ENCODE results near the gene DZIP1L.
"Not testable (repeated sequence)": the region's sequence is repeated elsewhere in the genome, so short reads cannot be mapped to it uniquely, and the experiment has no call there.

The DZIP1L gene

DNA sequence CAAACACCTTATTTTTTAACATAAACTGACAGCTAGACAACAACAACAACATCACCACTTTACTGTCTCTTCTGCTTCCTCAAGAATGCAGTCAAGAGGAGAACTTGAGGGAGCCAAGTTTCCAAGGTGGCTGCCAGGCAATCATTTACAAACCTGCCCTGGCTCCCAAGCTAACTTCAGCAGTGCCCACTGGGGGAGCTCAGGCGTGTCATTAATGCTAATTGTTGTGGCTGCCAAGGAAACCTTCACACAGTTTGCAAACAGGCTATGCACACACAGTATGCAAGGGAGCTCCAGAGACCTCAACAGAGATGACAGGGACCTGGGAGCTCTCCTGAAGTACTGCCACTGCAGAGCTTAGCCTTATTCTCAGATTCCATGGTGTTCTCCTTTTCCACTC, 2.1 kb downstream of the DZIP1L start:
- no peak for DNase-seq

- DNase-seq = no peak
These were observed 3.0 kb downstream of the DZIP1L start for GRCh38 chr3:138112362-138112761.

DNA sequence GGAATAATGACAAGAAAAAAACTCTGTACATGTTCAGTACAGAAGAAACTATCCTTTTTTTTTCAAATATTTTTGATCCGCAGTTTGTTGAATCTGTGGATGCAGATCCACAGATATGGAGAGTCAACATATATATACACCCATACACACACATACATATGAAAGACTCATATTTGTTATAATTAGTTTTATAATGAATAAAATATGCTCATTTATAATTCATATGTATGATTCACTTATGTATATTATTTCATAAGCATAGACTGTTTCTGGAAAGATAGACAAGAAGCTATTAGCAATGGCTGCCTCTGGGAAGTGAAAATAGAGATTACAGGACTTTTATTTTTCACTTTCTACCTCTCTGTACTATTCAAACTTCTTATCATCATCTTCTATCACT, 9.8 kb downstream of the DZIP1L start:
- no peak for DNase-seq

- DNase-seq = no peak
These were observed 11.9 kb downstream of the DZIP1L start for GRCh38 chr3:138103466-138103865.

- DNase-seq = not testable (repeated sequence)
These were observed 14.0 kb downstream of the DZIP1L start for GRCh38 chr3:138101351-138101940.

GRCh38 chr3:138099417-138099816, 16.0 kb downstream of the DZIP1L start:
- DNase-seq = no peak

GRCh38 chr3:138097192-138098172, 17.9 kb downstream of the DZIP1L start:
- no peak for DNase-seq

- DNase-seq = no peak
These were observed 21.7 kb downstream of the DZIP1L start for GRCh38 chr3:138093721-138094120.

DNA sequence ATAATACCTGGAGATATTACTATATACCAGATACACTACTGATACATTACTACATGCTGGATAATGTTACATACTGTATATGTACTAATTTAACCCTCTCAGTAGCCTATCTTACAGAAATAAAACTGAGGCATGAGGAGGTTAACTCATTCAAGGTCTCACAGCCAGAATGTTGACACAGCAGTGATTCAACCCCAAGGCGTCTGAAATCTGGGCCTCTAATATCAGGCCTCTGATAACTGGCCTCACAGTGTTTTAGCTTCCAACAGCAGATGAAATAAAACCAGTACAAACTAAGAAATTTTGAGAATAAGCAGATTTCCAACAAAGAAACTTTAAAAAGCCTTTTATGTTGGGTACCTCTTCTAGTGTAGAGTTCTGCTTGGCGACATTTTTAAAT, 23.4 kb downstream of the DZIP1L start:
- no peak for DNase-seq

- no peak for DNase-seq
These were observed 26.3 kb downstream of the DZIP1L start for GRCh38 chr3:138089091-138089490.

GRCh38 chr3:138085745-138086144, 29.7 kb downstream of the DZIP1L start:
- not testable (repeated sequence) for DNase-seq

DNA sequence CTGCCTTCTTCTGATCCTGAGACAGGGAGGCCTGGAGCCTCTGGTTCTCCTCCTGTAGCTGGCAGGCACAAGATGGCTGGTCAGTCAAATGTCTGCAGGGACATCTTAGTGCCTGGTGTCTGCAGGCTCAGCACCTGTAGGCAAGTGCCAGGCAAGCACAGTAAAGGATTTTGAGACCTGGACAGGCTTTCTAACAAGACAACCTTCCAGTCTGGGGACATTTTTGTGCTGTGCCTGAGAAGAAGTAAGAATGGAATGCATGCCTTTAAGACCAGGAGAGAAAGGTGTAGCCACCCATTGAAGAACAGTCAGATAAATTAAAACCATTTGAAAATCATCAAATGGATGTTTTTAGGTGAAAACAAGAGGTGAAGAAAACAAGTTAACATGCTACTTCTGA, 31.2 kb downstream of the DZIP1L start:
- no peak for DNase-seq

- no peak for DNase-seq
These were observed 32.4 kb downstream of the DZIP1L start for GRCh38 chr3:138082992-138083386.

DNA sequence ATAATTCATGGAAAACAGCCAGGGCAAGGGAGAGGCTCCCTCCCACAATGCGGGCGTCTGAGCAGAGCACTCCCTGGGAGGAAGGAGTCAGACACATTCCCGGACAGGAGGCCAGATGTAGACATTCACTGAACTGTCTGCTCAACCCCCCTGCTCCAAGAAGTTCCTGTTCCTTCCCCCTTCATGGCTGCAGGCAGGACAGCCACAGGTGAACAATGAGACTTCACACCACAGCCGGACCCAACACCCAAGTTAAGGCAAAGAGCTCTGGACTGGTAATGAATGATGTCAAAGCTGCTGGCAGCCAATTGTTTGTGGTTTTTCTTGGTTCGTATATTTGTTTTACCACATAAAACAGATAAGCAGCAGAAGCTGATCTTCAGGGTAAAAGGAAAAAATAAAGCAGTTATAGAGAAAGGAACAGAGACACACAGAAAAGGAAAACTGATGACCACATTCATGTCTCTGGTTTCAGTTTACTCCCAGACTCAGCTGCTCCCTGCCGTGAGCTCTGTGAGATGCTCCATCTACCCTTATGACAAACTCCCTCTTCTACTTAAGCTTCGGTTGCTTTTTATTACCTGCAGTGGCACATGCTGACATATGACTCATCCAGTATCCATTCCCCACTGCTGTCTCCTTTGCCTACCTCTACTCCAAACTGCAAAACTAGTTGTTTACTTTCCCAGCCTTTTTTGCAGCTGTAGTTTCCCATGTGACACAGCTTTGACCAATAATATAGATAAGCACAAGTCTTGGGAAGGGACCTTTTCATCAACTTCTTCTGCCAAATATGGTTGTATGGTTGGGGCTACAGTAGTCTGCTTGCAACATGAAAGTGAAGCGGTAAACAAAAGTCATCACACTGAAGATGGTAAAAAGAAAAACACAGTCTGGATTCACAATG, 33.1 kb downstream of the DZIP1L start:
- peak; percentile 53 for DNase-seq

DNA sequence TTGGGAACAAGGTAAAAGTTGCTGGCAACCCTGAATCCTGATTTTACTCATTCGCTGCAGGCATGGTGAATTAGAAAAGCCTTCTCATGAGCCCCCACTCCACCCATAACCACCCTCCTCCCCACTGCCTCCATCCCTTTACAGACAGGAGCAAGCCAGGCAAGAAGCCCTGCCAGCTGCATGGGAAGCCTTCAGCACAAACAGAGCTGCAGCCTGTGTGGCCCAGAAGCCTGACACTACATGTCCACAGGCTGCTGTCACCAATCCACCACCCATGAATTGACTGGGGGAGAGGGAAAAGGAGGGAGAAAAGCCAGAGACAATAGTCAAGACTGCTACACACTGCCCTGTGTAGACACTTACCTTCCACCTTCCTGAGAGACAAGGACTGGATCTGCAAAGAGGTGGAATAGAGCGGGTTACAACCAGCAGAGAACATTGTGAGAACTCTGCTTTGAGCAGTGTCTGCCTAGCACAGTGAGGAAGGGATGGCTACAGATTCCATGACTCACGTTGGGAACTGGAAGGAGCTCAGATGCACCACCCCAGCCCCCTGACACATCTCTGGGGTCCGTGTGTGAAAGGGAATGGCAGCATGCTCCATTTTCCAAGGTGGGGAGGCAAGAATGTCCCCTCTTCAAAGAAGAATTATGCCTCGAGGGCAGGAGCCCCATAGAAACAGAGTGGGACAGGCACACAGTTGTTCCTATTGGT, 33.9 kb downstream of the DZIP1L start:
- no peak for DNase-seq

GRCh38 chr3:138079901-138080300, 35.5 kb downstream of the DZIP1L start:
- DNase-seq = no peak

- no peak for DNase-seq
These were observed 36.5 kb downstream of the DZIP1L start for GRCh38 chr3:138078901-138079344.

DNA sequence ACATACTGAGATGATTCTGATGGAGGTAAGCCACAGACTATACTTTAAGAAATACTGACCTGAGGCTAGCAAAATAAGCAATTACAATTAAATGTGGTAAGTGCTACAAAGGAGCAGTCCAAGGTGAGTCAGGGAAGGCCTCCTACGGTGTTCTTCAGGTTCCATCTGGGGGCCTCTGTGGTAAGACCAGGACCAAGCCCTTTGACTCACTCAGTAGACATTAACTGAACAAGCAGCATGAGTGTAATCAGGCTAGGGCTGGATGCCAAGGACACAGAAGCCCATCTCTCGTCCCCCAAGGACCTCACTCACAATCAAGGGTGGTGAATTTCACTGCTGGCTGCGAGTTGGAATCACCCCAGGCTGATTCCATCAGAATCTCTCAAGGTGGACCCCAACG, 37.3 kb downstream of the DZIP1L start:
- DNase-seq = no peak

- DNase-seq = no peak
These were observed 42.6 kb downstream of the DZIP1L start for GRCh38 chr3:138072796-138073195.

DNA sequence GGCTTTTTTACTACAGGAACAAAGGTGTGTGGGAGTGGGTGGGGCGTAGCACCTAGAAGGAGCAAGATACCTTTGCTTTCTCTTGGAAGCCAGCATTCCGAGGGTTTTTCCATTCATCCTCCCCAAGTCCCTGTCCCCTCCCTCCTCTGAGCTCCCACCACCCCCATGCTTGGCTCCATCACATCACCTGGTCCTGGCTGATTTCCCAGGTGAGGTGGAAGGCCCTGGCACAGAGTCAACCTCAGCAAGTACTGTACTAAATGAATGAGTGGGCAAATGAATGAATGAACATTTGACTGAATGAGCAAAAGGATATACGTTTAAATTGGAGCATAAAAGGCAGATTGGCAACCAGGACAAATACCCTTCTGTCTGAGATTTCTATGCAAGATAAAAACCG, 45.4 kb downstream of the DZIP1L start:
- DNase-seq = no peak

GRCh38 chr3:138068579-138069174, 46.7 kb downstream of the DZIP1L start:
- DNase-seq = peak; percentile 82

- DNase-seq = no peak
These were observed 47.4 kb downstream of the DZIP1L start for GRCh38 chr3:138068046-138068445.
